HepG2 (cell line): ENCODE results near the gene LINGO3. TPM values are rescaled to one million over a fixed set of nuclear protein-coding genes. Genes with fewer than 3 reads are reported as not detected.

Source experiments
- ATAC-seq: fragments of 200-7000 bp; cut with Tn5 transposase; 3 replicates; pipeline ENCODE4 v1.9.1; 2020; ENCODE audit warnings: mild to moderate bottlenecking, moderate library complexity
- BruUV-seq: library from RNA; stranded (reverse); fragments of 400-500 nt; replicated peaks from 2 replicates; lab custom pipeline; 2021; lab: Mats Ljungman, UMichigan
- CTCF ChIA-PET: fragments of 300-600 bp; formaldehyde crosslinking; extraction: SDS; loops from one replicate; lab custom pipeline; 2021; ENCODE audit warnings: low total read pairs, inconsistent platforms, low intra/inter-chr PET ratio; lab: Yijun Ruan, JAX
- POLR2A ChIA-PET: fragments of 350-600 bp; sonication (Branson Sonifier 250); formaldehyde crosslinking; loops from one replicate; lab custom pipeline; 2020; ENCODE audit warnings: antibody characterized with exemption, inconsistent platforms; lab: Yijun Ruan, JAX
- DNase-seq: peaks from one replicate; pipeline ENCODE4 v3.0.0-alpha.2; 2015; ENCODE audit warnings: low spot score
- FAIRE-seq: peaks from 3 replicates; lab custom pipeline; 2011; peaks lifted over from hg19 to GRCh38; lab: Jason Lieb, UNC
- H2AFZ ChIP-seq: one replicate; pipeline ENCODE4 v1.6.1; 2011; ENCODE audit warnings: low read length, inconsistent platforms
- H3K27ac ChIP-seq: fragments of 300-600 bp; 3 replicates; pipeline ENCODE4 v1.8.0; 2011; ENCODE audit warnings: mixed run types, mild to moderate bottlenecking, mixed read lengths, low read length, inconsistent platforms; ENCODE audit not compliant: insufficient read depth; ENCODE audit errors: extremely low read length
- H3K27me3 ChIP-seq, 2 experiments: fragments of 200-600 bp in 1 of 2; 2 replicates in 1 of 2; 3 replicates in 1 of 2; pipeline versions ENCODE4 v1.6.0 to v1.8.0; 2011; ENCODE audit warnings: low read length in 2 of 2, mild to moderate bottlenecking in 2 of 2, moderate library complexity in 2 of 2, inconsistent platforms in 1 of 2; ENCODE audit not compliant: insufficient read depth in 2 of 2, control insufficient read depth in 1 of 2
- H3K36me3 ChIP-seq, 2 experiments: fragments of 200-600 bp in 1 of 2; replicated peaks in 1 of 2; 2 replicates in 1 of 2; 3 replicates in 1 of 2; pipeline versions ENCODE4 v1.5.1 to v1.8.0; 2011; ENCODE audit warnings: low read length in 2 of 2, inconsistent platforms in 1 of 2; ENCODE audit not compliant: insufficient read depth in 2 of 2, control insufficient read depth in 1 of 2
- H3K4me1 ChIP-seq: 2 replicates; pipeline ENCODE4 v1.5.1; 2012; ENCODE audit warnings: low read length, inconsistent platforms; ENCODE audit not compliant: insufficient read depth
- H3K4me2 ChIP-seq: 2 replicates; pipeline ENCODE4 v1.6.0; 2011; ENCODE audit warnings: low read depth, low read length, inconsistent platforms
- H3K4me3 ChIP-seq, 3 experiments: fragments of 200-600 bp in 1 of 3; sonication (generic), shearing (Covaris generic) in 1 of 3; replicated peaks in 1 of 3; 2 replicates each; pipeline ENCODE4 v1.5.1; 2011 to 2016; ENCODE audit warnings: low read length in 3 of 3, inconsistent platforms in 2 of 3, low read depth in 2 of 3, mild to moderate bottlenecking in 2 of 3, control low read depth in 1 of 3, mixed read lengths in 1 of 3; ENCODE audit not compliant: insufficient read depth in 1 of 3
- H3K79me2 ChIP-seq: one replicate; pipeline ENCODE4 v1.6.1; 2011; ENCODE audit warnings: low read length, inconsistent platforms; ENCODE audit not compliant: insufficient read depth
- H3K9ac ChIP-seq: 2 replicates; pipeline ENCODE4 v1.6.0; 2011; ENCODE audit warnings: mild to moderate bottlenecking, low read depth, low read length, inconsistent platforms; ENCODE audit not compliant: insufficient read depth
- H3K9me3 ChIP-seq: 2 replicates; pipeline ENCODE4 v1.5.1; 2012; ENCODE audit warnings: mild to moderate bottlenecking, low read length
- H4K20me1 ChIP-seq: 2 replicates; pipeline ENCODE4 v1.6.0; 2011; ENCODE audit warnings: inconsistent platforms, mild to moderate bottlenecking, low read length, moderate library complexity; ENCODE audit not compliant: insufficient read depth
- AGO2 ChIP-seq: fragments of 200-400 bp; formaldehyde crosslinking; optimal IDR thresholded peaks from 2 replicates; pipeline ENCODE3; 2017; ENCODE audit warnings: mild to moderate bottlenecking, low read depth, low read length, moderate library complexity
- GZF1 ChIP-seq: sonication (generic); formaldehyde crosslinking; IDR thresholded peaks from 2 replicates; pipeline ENCODE4 v1.5.1; 2020; ENCODE audit warnings: mild to moderate bottlenecking, missing genetic modification reagents
- POLR2G ChIP-seq: fragments of 200-400 bp; formaldehyde crosslinking; IDR thresholded peaks from 2 replicates; pipeline ENCODE4 v1.6.1; 2018; ENCODE audit warnings: mild to moderate bottlenecking, low read depth, low read length, moderate library complexity
- RBFOX2 ChIP-seq: fragments of 200-400 bp; formaldehyde crosslinking; IDR thresholded peaks from 2 replicates; pipeline ENCODE4 v1.6.1; 2017; ENCODE audit warnings: low read depth, mild to moderate bottlenecking, low read length
- ZHX1 ChIP-seq: sonication (generic); formaldehyde crosslinking; IDR thresholded peaks from 2 replicates; pipeline ENCODE4 v1.8.1; 2022; ENCODE audit warnings: low read depth, mild to moderate bottlenecking, missing genetic modification reagents
- WGBS: methylation state at CpG from one replicate; pipeline ENCODE4 v1.1.6; 2017; ENCODE audit warnings: low lambda C conversion rate; 5-methylcytosine and 5-hydroxymethylcytosine counted together
- in situ Hi-C: cut with HindIII; loops from 2 replicates; pipeline ENCODE4 v1.10.0; 2017; ENCODE audit warnings: low pct_unique_long_range_greater_than_20kb; ENCODE audit not compliant: extremely low pct_ligation_motif_present
- intact Hi-C: fragments of 100-400 bp; cut with micrococcal nuclease; formaldehyde crosslinking; loops from one replicate; pipeline ENCODE4 v1.10.0; 2022; ENCODE audit not compliant: unreplicated experiment
- polyA plus RNA-seq, 8 experiments: library from polyadenylated mRNA; depleted of rRNA in 3 of 8; stranded (reverse) in 7 of 8; unstranded in 1 of 8; fragments of >200 nt; fragmentation: Illumina TruSeq in 4 of 8; extraction: Trizol in 4 of 8; gene quantifications; 2 replicates each; pipeline versions ENCODE4 v1.2.1 to v1.2.3, GENCODE V29; 2011 to 2016; ENCODE audit warnings: low read depth in 4 of 8, missing spikeins in 1 of 8, mixed read lengths in 1 of 8; ENCODE audit not compliant: insufficient read depth in 1 of 8
- total RNA-seq, 5 experiments: library from RNA; depleted of rRNA; stranded (reverse); fragments of >200 nt; fragmentation: Illumina TruSeq; extraction: Trizol; gene quantifications; 2 replicates each; pipeline ENCODE4 v1.2.3, GENCODE V29; 2016; ENCODE audit warnings: low read depth in 1 of 5

LINGO3 gene
- total and polyA plus RNA-seq, 2 of the 13 experiments (the other 11 are each of a cell fraction or from before 2014, with no cell fraction given) = not detected

DNA sequence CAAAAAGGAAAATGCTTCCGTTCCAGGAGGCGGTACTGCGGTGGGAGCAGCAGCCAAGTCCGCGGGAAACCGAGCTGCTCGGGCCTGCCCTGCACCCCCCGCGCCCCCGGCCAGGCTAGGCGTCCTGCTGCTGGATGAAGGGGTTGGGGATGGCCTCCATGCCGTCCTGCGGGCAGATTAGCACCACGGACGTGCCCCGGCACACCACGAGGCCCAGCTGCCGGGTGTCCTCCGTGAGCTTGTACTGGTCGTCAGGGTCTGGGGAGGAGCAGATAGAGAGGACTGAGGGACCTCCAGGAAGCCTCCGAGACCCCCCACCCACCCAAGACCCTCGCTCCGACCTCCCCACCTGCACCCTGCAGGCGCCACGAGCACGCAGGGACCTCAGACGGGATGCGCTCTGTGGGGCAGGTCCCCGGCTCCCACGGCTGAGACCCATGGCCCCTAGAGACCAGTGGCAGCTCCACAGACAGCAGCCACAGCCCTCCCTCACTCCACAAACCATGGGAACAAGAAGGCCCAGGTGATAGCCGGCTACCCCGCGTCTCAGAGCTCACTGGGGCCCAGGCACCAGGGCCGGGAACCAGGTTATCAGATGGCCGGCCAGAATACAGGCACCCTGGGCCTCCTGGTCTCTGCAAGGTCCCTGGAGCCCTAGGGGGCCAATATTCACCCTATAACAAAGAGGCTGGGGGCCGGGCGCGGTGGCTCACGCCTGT is 13.8 kb upstream of the LINGO3 start:
- Histone ChIP-seq H3K9ac (no peak overlapping the region), H3K4me2 (no peak overlapping the region), H3K27me3 (0 out of 5 replicates have a peak, but pooled peaks cover 0 to 3% of the 10 kb centered on the region in 2 experiments), H3K36me3 (peaks cover 7 to 33% of the 10 kb centered on the region in 2 experiments; a peak in 4 of 5 replicates), H2AFZ (no peak overlapping the region), H3K27ac (no peak overlapping the region), H3K9me3 (no peaks in the 10 kb centered on the region), H3K4me1 (peaks cover 16% of the 10 kb centered on the region), H3K4me3 (no peak overlapping the region), H4K20me1 (no peaks in the 10 kb centered on the region), H3K79me2 (peaks cover under 1% of the 10 kb centered on the region)
- BruUV-seq = no TSS peak
- TF ChIP-seq GZF1 (CRISPR knock-in tag) (no peak), RBFOX2 (peak; percentile 30; the same call in 1 of the 2 replicates)
- no peak for DNase-seq
- ChIA-PET POLR2A (interaction anchor here (0.8 kb wide), 1 partner anchor 170 kb away, joined by 3 read pairs; the partner anchor contains the start of gene AP3D1), CTCF (no interaction called here)
- intact Hi-C loops (no loop called here), in situ Hi-C loops (no loop called here)
- ATAC-seq = no peak
- WGBS = 98% methylated on average over 15 of the region's 39 CpGs
- no peak for FAIRE-seq

GRCh38 chr19:2320939-2321338 is 13.0 kb upstream of the LINGO3 start:
- Histone ChIP-seq H3K27ac (no peak overlapping the region), H3K79me2 (no peaks in the 10 kb centered on the region), H3K27me3 (0 out of 5 replicates have a peak, but pooled peaks cover 0 to 3% of the 10 kb centered on the region in 2 experiments), H3K4me1 (peaks cover 21% of the 10 kb centered on the region), H4K20me1 (no peaks in the 10 kb centered on the region), H3K4me2 (no peak overlapping the region), H3K4me3 (no peak overlapping the region), H3K9me3 (no peaks in the 10 kb centered on the region), H3K36me3 (peaks cover 7 to 31% of the 10 kb centered on the region in 2 experiments; a peak in 4 of 5 replicates), H3K9ac (no peak overlapping the region), H2AFZ (no peak overlapping the region)
- ATAC-seq (no peak), FAIRE-seq (no peak), DNase-seq (no peak)
- intact Hi-C loops (no loop called here), in situ Hi-C loops (no loop called here)
- ChIA-PET POLR2A (no interaction called here), CTCF (no interaction called here)
- TF ChIP-seq POLR2G (0 out of 2 replicates have a peak, but pooled peaks have one; percentile 21), ZHX1 (CRISPR knock-in tag) (no peak), AGO2 (peak; percentile 90)
- WGBS = 91% methylated on average over 11 of the region's 12 CpGs
- BruUV-seq = no TSS peak
